HFF-Myc (cell line): ENCODE data around the gene DHH.

ENCODE experiments used
- DNase-seq: peaks from one replicate; pipeline ENCODE4 v3.0.0-alpha.2; 2011; ENCODE audit warnings: low read depth; ENCODE audit errors: extremely low read depth
- H3K4me3 ChIP-seq: replicated peaks from 2 replicates; pipeline ENCODE4 v1.5.1; 2011; ENCODE audit warnings: low read depth, mild to moderate bottlenecking, control low read depth, low read length
- TF ChIP-seq, protein P1 (sequence below): IDR thresholded peaks from 2 replicates; pipeline ENCODE4 v1.5.1; 2012; ENCODE audit warnings: mild to moderate bottlenecking, low read depth, low read length, control low read depth; ENCODE audit errors: missing control alignments

DHH gene

DNA sequence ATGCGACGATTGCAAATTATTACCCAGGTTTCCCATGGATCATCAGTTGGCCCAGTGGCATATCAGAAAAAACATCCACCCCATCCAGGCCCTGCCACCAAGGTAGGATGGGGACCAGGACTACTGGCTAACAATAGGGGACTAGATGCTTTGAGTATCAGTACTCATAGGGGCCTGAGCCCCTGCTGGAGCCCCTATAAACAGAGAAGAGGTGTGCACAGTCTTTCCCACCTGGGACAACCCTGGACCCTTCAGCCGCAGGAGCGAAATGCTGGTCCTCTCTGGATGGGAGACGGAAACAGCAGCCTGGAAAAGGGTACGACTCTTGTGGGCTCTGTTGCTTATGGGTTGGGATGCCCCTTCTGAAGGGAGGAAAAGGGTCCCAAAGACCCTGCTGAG, 5.7 kb downstream of the DHH start:
- TF ChIP-seq, protein P1, sequence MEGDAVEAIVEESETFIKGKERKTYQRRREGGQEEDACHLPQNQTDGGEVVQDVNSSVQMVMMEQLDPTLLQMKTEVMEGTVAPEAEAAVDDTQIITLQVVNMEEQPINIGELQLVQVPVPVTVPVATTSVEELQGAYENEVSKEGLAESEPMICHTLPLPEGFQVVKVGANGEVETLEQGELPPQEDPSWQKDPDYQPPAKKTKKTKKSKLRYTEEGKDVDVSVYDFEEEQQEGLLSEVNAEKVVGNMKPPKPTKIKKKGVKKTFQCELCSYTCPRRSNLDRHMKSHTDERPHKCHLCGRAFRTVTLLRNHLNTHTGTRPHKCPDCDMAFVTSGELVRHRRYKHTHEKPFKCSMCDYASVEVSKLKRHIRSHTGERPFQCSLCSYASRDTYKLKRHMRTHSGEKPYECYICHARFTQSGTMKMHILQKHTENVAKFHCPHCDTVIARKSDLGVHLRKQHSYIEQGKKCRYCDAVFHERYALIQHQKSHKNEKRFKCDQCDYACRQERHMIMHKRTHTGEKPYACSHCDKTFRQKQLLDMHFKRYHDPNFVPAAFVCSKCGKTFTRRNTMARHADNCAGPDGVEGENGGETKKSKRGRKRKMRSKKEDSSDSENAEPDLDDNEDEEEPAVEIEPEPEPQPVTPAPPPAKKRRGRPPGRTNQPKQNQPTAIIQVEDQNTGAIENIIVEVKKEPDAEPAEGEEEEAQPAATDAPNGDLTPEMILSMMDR: no peak
- H3K4me3 ChIP-seq: no peak overlapping the region
- DNase-seq: no peak

DNA sequence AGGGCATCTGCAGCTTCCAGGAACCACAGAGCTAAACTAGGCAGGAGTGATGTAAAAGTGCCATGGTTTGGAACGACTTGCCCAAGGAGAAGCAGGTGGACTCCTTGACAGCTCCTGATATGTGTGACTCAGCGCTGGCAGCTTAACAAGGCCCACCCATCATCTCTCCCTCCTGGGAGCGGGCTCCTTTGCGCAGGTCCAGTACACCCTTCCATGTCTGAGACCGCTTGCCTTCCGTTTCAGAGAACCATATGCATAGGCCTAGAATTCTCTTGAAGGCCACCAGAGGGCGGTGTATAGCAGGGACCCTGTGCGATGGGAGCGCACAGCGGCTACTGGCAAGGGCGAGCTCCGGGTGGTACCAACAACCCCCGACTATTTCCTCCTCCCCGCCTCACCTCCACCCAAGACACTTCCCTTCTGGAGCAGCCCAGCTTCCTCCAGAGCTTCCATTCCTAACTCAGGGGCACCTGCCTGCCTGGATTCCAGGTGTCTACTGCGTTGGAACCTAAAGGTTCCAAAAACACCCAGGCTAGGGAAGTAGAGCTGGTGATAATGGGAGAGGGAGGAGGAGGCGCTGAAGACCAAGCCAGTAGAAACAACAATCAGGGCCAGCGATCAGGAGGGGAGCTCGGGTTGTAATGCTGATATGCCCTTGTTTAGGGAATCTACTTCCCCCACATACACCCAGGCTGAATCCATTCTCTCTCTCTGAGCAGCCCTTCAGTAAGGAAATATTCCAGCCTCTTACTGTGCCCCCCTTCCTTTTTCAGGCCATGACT, 6.3 kb downstream of the DHH start:
- peak; percentile 71 for DNase-seq
- H3K4me3 ChIP-seq: no peak overlapping the region
- TF ChIP-seq, protein P1: peak; percentile 91

DNA sequence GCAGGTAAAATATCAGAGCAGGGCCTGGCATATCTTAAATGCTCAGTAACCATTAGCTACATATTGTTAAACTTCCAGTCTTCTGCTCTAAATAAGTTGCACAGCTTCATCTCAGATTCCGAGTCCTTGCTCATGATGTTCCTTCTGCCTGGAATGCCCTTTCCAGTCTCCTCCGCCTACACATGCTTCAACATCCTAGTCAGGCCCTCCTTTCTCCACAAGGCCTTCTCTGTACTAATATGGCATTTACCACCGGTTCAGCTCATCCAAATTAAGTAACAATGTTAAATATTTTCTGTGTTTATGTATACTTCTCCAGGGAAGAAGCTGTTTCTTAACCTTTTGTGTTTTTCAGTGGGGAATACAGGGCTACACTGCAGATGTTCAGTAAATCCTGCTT, 8.5 kb downstream of the DHH start:
- TF ChIP-seq, protein P1: no peak
- DNase-seq: no peak
- no peak overlapping the region for H3K4me3 ChIP-seq

DNA sequence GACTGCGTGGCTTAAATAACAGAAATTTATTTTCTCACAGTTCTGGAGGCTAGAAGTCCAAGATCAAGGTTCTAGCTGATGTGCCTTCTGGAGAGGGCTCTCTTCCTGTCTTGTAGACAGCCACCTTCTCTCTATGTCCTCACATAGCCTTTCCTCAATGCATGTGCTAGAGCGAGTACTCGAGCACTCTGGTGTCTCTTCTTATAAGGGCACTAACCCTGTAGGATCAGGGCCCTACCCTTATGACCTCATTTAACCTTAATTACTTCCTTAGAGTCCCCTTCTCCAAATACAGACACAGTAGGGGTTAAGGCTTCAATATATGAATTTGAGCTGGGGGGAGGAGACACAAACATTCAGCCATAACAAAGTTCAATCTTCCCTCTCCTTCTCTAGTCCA, 10.2 kb downstream of the DHH start:
- TF ChIP-seq, protein P1: no peak
- no peak for DNase-seq
- H3K4me3 ChIP-seq: no peak overlapping the region

DNA sequence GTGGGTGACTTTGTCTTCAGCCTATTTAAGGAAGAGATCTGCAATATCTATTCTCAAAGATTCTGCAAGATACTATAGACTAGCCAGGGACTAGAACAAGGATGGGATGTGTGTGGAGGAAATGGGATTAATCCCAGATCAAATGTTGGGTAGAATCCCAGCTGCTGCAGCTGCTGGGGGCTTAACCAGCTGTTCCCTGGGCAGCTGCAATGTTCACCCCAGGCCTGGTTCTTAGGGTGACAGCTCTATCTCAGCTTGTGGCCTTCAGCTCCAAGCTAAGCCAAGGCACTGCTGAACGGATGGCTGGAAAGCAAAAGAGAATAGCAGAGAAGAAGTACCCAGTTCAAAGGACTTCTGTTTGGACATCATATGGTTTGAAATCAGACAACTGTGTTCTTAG, 14.8 kb downstream of the DHH start:
- TF ChIP-seq, protein P1: no peak
- no peak for DNase-seq
- no peak overlapping the region for H3K4me3 ChIP-seq

DNA sequence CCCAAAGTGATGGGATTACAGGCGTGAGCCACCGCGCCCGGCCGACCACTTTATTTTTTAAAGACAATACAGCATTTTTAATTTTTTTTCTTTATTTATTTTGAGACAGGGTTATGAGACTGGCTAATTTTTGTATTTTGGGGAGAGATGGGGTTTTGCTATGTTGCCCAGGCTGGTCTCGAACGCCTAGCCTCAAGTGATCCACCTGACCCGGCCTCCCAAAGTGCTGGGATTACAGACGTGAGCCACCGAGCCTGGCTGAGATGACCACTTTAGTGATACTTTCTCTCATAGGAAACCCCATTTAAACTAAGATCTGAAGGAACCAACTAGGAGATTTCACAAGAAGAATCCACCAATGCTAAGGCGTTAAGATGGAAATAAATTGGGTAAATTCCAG, 23.6 kb downstream of the DHH start:
- no peak for DNase-seq
- H3K4me3 ChIP-seq: no peak overlapping the region
- TF ChIP-seq, protein P1: no peak
